Fibroblast of mammary gland (primary cell): ENCODE results near the gene AGMO.

ENCODE experiments used
- DNase-seq: peaks from one replicate; pipeline ENCODE4 v3.0.0-alpha.2; 2010; ENCODE audit warnings: low read depth
- H3K4me3 ChIP-seq: 2 replicates; pipeline ENCODE4 v1.5.1; 2011; ENCODE audit warnings: low read depth, mild to moderate bottlenecking, low read length, moderate library complexity; ENCODE audit not compliant: control insufficient read depth
- TF ChIP-seq, protein P1 (sequence below): conservative IDR thresholded peaks from 2 replicates; pipeline ENCODE4 v1.5.1; 2011; ENCODE audit warnings: low read depth, low read length, inconsistent platforms; ENCODE audit not compliant: control insufficient read depth, insufficient read depth

Gene AGMO

DNA sequence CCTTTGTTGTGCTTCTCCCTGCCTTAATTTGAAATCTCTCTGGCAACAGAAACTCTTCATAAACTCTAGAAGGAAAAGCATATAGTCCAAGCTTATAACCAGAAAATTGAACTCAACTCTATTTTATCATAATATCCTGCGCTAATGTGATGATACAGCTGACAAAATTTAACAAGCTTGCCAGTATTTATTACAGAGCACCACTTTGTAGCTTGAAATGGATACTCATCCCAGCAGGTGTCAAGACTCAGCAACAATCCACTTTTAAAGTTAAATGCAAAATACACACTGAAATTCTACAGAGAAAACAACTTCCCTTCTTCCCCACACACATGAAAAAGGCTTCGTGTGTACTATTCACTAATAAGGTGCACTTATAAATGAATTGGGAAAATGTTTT, 228.9 kb downstream of the AGMO start:
- no peak overlapping the region for H3K4me3 ChIP-seq
- DNase-seq, result no peak
- TF ChIP-seq, protein P1, sequence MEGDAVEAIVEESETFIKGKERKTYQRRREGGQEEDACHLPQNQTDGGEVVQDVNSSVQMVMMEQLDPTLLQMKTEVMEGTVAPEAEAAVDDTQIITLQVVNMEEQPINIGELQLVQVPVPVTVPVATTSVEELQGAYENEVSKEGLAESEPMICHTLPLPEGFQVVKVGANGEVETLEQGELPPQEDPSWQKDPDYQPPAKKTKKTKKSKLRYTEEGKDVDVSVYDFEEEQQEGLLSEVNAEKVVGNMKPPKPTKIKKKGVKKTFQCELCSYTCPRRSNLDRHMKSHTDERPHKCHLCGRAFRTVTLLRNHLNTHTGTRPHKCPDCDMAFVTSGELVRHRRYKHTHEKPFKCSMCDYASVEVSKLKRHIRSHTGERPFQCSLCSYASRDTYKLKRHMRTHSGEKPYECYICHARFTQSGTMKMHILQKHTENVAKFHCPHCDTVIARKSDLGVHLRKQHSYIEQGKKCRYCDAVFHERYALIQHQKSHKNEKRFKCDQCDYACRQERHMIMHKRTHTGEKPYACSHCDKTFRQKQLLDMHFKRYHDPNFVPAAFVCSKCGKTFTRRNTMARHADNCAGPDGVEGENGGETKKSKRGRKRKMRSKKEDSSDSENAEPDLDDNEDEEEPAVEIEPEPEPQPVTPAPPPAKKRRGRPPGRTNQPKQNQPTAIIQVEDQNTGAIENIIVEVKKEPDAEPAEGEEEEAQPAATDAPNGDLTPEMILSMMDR, result no peak

DNA sequence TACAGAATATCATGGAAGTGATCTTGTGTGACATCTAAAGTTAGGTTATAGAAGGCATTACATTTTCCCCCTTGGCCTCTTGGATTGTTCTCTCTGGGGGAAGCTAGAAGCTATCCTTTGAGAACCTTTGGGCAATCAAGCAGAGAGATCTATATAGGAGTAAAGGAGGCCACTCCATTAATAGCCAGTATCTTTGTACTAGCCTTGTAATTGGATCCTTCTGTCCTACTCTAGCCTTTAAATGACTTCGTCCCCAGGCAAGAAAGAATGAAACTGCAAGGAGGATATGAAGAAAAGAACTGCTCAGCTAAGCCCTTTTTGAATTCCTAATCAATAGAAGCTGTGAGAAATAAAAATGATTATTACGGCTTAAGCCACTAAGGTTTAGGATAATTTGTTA, 230.9 kb downstream of the AGMO start:
- TF ChIP-seq, protein P1, result no peak
- H3K4me3 ChIP-seq, result no peak overlapping the region
- DNase-seq, result no peak

DNA sequence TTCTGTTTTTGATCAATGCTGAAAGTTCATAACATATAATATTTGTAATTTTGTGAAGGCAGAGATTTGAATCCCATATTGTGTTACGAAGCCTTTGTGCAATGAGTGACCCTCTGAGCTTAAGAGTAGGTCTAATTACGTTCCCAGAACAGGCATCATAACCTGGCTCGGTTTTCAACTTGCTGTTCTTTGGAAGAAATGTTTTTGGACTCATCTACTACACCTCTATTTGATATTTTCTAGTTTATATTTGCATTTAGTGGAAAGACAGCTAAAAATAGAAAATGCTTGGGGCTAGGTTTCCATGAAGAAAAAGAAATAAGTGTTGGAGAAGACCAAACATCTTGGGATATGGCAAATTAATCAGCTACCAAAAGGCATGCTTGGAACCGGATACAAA, 234.8 kb downstream of the AGMO start:
- H3K4me3 ChIP-seq, result no peak overlapping the region
- TF ChIP-seq, protein P1, result no peak
- DNase-seq, result no peak

DNA sequence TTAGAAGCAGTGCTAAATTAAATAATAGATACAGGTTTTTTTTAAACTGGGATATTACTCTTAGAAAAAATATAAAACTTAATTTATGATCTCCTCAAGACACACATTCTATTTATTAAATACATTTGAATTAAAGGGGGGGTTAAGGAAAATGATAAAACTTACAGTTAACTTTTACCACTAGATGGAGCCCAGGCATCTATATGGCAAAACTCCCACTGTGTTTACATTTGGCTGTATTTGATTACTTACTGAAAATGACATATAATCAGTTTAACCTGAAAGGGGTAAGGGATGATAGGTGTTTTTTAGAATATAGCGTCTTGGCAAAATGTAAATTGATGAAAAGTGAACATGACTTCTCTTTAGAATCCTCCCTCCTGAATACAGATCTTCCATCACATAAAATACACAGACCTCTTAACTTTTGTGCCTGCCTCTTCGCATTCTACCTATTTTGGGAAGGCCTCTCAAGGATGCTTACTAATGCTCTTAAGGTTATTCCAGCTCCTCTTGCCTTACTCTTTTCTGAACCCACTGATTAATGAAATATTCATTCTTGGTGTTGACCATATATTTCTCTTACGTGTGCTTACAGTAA, 235.7 kb downstream of the AGMO start:
- TF ChIP-seq, protein P1, result peak; percentile 80

DNA sequence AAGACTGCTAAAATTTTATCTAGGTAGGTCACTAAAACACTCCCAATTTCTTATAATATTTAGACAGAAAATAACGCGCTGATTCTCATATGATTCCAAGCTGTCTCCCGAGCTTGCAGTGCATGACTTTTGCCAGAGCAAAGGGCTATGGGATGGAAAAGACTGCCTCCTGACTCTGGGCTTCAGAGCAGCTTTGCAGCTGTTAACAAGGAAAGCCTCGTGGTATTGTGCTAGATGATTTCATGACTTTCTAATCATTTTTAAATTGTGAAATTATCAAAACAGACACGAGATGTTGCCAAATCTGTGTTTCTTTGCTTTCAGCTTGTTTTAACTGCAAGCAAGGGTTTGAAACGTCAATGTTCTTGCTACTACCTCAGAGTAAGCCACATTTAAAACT, 238.3 kb downstream of the AGMO start:
- TF ChIP-seq, protein P1, result no peak
- no peak overlapping the region for H3K4me3 ChIP-seq
- peak; percentile 15 for DNase-seq

More for the DNA sequence above, 235.7 kb downstream of the AGMO start:
- DNase-seq, result peak; percentile 59
- H3K4me3 ChIP-seq, result no peak overlapping the region

DNA sequence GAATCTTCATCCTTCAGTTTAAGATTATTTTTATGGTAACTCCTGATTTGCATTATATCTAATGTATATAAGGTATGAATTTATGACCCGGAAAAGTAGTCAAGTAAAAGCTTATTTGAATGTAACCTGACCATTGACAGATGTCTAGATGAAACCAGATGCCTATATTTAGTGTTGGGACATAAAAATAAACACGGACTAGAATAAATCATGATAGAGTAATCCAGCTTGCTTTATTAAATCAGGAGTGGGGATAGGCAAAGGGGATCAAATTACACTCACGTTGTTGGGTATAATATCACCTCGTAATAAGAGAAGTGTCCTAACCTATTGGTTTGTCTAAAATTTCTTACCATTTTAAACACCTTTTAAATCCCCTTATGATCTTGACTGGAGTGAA, 244.6 kb downstream of the AGMO start:
- H3K4me3 ChIP-seq, result no peak overlapping the region
- DNase-seq, result no peak
- TF ChIP-seq, protein P1, result no peak

DNA sequence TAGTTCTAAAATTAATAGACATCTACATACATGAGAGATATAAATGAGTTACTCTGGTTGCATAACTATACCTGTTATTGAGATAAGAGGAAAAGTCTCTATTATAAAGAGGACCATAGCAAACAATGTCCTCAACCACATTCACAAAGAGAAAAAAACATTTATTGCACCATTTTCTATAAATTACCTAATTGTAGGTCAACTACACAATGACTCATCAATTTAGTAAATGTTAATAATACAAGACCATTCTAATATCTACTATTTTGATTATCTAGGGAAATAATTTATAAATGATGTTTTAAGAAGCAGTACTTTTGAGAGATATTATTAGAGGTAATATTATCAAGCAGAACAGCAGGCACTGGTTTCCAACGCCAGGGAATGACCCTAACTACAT, 246.1 kb downstream of the AGMO start:
- no peak for DNase-seq
- no peak overlapping the region for H3K4me3 ChIP-seq
- TF ChIP-seq, protein P1, result no peak
